ENCODE results near the gene LHFPL6.

- TF ChIP-seq CTCF (IDR thresholded peaks at IDR 0.05; ENCODE audit: poor library complexity): no peak
- TF ChIP-seq EZH2 (IDR thresholded peaks at IDR 0.05; ENCODE audit: borderline replicate concordance): no peak
These were observed 275.9 kb downstream of the LHFPL6 start for GRCh38 chr13:39327172-39327479.

Measured in hepatocyte (in vitro differentiated cells).